GM21360 (cell line): ENCODE measurements around the gene TLCD1.
A peak's percentile ranks its signal among the peaks of the same experiment; 100 is the strongest.

Experiments
- ATAC-seq: cut with Tn5 transposase; IDR thresholded peaks from one replicate; pipeline ENCODE4 v1.9.1; 2021; ENCODE audit warnings: mild to moderate bottlenecking, moderate library complexity; ENCODE audit not compliant: unreplicated experiment

TLCD1 gene

DNA sequence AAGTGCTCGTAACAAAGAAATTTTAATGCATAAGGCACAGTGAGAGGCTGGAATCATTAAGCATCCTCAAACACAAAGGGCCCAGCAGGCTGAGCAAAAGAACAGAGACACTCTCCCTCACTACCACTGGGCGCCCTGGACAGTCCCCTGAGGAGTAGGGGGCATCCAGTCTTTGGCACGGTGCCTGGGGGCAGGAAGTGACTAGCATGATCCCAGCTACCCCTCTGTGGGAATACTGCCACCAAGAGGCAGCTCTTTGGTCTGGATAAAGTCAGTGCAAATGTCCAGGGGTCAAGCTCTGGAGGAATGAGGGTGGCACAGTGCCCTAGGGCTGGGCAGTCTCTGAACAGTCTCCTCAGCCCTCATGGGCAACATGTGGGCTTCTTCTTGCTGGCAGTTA, 11.8 kb downstream of the TLCD1 start:
- no peak for ATAC-seq

DNA sequence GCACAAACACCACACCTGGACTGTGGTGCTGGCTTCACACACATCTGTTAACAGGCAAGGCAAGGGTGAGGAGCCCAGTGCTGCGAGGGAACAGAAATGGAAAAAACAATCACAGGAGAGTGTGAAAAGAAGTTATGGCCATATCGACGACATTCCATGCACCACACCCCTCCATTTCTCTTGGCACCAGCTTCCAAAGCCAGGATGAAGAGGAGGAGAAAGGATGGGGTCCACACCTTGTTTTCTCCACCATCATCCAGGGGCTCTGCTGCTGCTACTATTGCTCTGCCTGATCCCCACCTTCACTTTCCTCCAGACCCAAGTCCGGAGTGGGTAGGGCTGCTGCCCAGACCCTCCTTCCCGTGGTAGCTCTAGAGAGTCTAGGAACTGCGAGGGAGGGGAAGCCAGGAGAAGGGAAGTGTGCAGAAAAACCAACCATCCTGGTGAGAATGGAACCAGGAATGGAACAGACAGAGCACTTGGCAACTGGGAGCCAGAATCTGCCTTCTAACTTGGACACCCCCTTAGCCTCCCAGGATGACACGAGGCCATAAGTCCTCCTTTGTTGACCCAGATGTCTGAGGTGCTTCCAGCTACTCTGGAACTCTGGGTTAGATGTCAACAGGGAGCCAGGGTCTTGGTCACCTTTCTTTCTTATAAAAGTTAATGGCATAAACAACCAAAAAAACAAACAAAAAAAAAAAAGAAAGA, 13.2 kb downstream of the TLCD1 start:
- ATAC-seq, result no peak

DNA sequence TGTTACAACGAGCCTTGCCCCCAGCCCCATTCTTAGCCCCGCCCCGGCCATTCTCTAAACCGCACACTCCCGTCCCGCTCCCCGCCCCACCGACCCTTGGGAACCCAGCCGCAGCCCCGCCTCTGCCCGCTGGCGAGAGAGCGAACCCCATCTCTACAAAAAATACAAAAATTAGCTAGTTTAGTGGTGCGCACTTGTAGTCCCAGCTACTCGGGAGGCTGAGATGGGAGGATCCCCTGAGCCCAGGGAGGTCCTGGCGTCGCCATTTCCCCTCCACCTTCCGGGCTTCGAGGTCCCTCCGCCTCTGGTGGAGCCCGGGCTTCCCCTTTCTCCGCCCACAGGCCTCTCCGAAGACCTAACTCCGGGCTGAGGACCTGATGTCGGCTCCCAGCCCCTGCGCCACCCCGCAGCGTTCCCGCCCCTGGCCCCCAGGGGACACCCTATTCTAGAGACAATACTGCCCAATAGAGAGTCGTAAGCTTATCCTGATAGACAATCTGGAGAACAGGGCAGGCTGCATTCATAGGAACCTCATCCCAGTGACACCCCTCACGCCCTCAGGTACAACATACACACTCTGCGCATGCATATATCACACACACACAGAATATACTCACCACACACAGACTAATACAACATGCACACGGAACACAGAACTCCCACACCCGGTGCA, 13.9 kb downstream of the TLCD1 start:
- no peak for ATAC-seq

DNA sequence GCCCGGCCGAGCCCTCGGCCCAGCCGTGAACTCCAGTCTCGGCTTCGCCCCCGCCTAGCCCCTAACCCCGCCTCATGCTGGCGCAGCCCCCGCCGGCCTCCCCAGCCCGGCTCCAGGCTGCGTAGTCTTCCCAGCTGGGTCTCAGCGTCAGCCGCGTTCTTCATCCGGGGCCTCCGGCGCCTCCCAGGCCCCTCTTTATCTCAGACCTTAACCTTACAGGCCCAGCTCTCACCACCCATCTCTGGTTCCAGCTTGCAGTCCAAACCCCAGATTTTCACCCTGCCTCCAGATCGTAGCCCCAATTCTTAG, 14.4 kb downstream of the TLCD1 start, which contains the start of gene PROCA1:
TSS of gene PROCA1 (minus strand) at position 166 of the 309 bp plus-strand sequence. CDS start 228 bp downstream, outside the sequence.
- ATAC-seq, result no peak

DNA sequence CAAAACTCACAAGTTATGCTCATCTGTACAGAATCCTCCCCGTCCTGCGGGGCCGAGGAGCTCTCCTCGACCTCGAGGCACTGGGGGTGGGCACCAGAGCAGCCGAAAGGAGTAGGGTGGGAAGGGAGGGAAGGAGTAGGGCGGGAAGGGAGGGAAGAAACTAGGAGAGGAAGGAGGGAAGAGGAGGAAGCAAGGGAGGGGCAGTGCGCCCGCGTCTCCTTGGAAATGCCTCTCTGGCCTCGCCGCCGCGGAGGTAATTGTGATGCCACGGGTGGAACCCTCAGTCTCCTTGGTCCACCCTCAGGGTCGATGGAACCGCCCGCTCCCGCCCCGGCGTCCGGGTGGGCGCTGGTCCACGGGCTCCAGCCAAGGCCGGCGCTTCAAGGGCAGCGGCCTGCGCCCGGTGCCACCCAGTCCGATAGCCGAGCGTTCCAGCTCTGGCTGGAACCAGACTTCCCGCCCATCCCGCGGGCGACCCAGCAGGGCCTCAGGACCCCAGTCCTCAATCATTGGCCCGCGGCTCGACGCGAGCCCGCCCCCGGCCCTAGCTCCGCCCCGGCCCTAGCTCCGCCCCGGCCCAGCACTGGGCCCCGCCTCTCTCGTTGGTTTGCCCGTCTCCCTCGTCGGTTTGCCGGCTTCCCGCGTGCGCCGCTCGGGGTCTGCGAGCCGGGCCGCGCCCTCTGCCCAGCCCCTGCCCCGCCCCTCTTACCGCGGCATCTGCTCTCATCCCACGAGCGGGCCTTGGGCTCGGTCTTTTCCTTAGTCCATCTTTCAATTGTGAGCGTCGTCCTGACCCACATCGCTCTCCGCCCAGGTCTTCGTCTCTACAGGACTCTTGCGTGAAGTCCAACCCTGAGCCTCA, 14.9 kb downstream of the TLCD1 start:
- ATAC-seq, result peak; percentile 75

DNA sequence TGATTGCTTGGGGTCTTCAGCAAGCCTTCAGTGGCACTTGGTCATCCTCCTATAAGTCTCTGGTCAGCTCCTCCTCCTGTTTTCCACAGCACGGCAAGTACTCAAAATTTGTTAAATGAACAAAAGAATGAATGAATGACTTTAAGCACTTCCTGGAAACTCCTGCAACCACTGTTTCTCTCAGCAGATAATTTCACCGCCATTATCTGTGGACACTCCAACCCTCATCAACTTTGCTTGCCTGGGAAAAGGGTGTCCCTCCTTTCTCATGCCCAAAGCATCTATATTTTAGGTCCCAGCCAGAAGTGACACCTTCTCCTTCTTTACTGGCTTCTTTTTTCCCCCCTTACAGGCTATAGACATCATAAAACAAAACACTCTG, 18.7 kb downstream of the TLCD1 start:
- no peak for ATAC-seq

DNA sequence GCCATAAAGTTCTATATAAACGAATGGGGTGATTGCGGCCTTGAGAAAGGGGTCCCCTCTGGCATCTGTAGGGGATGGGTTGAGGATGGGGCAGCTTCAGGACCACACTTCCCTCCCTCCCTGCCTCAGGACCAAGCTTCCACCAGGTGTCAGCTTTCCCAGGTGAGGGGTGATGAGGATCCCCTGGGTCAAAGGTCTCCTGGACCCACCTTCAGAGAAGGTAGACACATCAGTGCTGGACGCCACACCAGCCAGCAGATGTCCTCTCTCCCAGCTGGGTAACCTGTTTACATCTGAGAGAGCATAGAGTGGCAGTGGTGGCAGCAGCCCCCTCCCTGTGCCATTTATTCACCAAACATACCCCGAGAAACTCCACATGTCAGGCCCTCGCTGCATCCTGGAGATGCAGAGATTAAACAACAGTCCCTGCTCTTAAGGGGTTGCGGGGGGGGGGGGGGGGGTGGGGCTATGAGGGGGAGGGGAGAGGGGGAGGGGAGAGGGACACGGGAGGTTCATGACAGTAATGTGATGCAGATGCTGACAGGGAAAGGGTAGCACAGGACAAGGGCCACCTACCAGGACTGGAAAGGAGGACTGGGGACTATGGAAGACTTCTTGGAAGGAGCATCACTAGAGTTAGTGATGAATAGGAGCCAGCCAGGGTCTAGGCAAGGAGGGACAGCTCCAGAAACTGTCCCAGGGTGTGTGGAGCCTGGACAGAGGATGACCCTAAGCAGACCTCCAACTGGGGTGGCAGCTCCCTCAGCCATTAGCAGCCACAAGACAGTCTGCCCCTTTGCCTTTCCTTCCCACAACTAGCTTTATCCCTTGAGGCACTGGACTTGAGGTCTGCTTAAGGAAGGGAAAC, 19.3 kb downstream of the TLCD1 start:
- ATAC-seq, result no peak

DNA sequence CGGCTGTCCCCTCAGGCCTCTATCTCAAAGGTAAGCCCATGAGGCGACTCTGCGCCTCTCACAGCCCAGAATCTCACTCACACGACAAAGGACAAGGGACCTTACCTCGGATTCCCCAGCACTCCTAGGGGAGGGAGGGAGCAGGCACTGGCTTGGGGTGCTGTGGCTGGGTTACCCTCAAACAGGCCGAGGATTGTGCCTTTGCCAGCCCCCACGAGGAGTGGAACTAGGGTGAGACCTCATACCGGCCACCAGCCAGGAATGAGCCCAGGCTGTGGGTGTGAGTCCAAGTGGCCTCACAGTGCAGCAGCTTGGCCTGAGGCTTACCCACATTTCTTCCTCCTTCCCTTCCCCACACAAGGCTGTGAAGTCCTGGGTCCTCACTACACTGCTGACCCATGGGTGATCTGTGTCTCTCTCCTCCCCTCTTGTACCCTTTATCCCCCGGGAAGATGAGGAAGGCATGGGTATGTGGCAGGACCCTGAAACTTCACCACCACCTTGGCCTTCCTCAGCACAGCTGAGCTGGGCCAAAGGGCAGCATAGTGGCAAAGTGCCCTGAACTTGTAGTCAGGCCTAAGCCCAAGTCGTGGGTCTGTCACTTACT, 20.2 kb downstream of the TLCD1 start:
- no peak for ATAC-seq

DNA sequence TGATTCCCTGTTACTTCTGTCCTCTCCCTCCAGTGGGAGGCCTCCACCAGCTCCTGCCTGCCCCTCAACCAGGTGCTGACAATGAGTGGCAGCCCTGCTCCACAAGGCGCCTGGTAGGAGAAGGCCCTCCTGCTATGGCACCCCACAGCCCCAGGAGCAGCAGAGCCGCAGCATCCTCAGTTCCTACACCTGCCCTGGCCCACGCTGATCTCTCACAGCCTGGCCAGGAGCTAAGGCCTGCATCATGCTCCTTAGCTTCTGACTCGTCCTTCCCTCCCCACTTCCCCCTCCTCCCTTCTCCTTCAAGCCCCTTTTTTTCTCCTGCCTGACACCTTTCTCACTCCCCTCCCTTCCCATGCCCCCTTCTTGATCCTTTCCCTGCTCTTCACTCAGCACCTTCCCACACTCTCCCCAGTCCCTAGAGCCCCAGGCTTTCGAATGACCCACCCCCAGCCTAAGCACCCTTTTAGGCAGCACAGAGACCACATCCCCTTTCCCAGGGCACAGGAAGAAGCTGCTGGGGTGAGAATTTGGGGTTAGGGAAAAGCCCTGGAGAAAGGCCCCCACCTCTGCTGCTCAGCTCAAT, 20.9 kb downstream of the TLCD1 start:
- ATAC-seq, result no peak

DNA sequence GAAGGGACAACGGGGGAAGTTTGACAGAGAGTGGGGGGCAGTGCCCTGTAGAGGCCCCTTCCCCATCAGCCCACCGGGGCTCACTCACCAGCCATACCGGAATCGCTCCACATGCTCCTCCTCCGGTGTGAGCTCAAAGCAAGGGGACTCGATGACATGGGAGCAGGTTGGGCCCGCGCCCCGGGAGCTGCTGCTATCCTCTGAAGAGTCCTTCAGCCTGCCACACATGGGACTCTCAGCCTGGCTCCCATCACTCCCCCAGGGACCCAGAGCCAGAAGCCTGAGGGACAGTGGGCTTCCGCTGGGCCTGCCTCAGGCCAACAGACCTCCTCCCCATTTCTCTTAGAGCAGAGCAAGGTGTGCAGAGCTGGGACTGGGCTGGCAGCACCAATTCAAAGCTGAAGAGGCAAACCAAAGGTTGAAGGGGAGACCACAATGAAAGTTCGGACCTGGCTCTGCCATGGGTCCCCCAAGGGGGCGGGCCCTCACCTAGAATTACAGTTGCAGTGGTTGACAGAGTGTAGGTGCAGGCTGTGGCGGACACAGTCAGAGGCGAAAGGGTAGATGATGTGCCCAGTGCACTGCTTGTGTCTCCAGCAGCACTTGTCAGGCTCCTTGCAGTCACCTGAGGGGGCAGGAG, 21.7 kb downstream of the TLCD1 start:
- ATAC-seq, result no peak

DNA sequence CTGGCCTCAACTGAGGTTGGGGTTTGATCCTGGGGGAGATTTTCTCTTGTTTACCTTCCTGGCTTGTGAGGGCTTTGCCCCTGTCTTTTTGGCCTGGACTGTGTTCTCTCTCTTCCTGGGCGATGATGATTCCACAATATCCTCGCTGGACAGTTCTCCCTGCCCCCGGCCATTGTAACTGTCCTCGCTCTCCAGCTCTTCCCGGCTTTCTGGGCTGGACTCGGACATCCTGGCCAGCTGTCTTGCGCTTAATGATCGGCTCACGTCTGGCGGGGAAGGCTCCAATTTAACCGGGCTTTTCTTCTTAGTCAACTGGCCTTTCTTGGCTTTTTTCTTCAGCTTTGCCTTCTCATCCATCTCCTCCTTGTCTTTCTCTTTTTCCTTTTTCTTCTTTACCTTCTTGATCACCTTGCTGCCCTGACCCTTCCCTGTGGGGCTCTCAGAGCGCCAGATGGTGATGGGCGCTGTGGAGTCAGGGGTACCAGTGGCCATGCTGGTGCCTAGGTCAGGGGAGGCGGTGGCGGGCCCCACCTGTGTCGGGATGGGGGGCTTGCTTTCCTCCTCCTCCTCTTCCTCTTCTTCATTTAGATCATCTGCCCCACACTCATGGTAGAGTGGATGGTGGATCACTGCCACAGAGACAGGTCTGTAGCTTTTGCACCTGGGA, 22.3 kb downstream of the TLCD1 start:
- no peak for ATAC-seq

DNA sequence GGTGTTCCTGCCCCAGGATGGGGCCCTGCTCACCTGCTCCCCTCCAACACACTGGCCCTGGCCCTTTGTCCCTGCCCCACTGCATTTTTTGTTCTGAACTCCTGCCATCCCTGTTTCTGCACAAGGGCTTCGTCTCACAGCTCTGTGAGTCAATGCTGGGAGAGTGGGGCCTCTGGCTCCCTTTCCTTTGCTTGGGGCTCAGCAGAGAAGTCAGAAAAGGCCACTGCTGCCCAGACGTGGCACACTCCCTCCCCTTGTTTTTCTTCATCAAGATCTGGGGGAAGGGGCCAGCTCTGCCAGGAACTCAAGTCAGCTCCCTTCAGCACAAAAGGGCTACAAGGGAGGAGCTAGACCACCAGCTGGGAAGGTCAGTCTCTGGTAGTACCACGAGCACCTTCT, 23.3 kb downstream of the TLCD1 start:
- no peak for ATAC-seq

DNA sequence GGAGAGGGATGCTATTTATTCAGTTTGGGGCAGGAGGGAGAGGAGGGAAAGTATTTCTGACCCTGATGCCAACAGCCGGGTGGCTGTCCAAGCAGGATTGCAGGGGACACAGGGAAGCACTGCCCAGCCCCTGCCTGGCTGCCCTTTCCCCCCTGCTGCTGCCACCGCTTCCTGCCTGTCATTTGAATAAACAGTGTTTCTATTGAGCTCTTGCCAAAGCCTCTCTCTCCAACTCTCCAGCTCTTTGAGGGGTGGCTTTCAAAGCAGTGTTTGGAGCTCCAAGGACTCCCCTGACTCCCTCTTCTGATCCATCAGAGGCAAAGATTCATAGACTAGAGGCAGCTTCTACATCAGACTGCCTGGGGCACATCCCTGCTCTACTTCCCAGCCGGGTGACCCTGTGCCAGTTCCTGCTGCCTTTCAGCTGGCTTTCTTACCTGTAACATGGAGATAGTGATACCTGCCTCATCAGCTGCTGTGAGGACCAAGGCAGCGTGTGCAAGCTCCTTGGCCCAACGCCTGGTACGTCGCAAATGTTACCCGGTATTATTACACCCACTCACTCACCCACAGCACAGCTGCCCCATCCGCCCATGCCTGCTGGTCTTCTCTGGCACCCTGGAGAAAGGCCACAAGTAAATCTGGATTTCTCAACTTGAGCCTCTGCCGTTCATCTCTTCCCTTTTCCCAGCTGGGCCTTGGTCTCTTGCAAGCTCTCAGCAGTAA, 23.8 kb downstream of the TLCD1 start:
- no peak for ATAC-seq

DNA sequence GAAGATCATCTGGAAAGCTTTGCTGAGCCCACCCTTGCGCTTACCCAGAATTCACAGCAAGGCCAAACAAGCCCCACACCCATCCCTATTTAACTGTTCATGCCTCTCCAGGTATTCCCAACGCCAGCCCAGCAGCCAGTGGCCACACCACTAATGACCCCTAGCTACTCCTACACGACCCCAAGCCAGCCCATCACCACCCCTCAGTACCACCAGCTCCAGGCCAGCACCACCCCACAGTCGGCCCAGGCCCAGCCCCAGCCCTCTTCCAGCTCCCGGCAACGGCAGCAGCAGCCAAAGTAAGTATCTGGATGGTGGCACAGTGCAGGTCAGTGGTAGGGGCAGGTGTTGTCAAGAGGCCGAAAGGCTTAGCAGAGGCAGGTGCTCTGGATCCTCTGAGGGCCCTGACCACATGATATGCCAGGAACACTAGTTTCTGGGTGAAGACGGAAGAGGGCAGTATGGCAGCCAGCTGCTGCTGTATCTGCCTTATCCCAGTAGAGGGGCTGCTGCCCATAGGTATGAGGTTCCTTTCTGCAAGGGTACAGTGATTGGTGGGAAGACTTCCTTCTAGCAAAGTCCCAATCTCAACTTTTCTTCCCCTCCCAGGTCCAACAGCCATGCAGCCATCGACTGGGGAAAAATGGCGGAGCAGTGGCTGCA, 25.1 kb downstream of the TLCD1 start:
- ATAC-seq, result no peak

DNA sequence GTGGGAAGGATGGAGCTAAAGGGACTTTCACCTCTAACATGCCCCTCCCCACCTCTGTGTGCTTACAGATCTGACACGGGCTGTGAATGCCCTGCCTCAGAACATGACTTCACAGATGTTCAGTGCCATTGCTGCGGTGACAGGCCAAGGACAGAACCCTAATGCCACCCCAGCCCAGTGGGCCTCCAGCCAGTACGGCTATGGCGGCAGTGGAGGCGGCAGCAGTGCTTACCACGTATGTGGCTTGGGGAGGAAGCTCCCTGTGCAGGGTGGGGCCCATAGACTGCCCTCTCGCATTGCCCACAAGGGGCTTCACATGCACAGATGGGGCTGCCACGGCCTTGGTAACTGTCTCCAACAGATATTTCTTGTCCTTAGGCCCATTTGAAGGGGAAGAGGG, 25.8 kb downstream of the TLCD1 start:
- no peak for ATAC-seq

DNA sequence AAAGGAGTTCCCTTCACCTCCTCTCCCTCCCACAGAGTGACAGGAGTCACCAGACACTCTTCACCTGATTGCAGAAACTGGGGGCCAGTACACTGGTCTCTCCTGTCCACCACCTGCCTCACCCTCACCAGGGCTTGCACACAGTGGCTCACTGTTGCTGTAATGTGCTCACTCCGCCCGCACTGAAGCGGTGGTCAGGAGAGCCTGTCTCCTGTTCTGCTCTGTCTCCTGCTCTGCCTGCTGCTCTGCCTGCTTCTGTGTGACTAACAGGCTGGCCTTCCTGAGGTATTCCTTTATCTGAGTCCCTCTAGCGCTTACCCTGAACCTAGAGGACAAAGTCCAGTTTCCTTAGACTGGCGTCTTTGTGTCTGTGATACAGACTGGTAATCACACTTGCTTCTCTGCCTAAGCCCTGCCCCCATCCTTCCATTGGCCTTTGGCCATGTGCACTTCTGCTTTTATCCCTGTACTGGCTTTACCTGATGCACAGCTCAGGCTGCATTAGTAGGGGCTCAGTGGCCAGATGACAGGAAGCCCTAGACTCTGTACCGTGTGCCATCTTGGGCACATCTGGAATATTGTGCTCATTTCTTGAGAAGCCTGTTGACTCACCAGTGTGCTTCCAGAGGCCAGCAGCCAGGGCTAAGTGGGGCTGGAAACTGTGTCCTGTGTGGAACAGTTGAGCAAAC, 27.6 kb downstream of the TLCD1 start:
- no peak for ATAC-seq

DNA sequence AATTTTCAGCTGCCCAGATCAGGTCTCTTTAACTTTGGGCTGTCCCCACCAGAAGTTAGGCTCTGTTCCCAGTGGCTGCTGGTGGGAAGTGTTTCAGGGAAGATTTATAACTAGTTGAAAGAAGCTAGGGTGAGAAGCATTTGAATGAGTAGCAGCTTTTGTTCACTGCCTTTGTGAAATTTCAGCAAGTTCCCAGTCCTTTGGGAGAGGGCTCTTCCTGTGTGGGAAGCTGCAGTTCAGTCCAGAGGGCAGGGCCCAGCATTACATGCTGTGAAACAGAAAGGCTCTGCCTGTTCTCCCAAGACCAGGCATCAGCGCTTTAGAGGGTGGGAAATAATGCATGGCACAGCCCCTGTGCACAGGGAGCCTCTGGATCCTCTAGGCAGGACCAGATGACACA, 32.2 kb downstream of the TLCD1 start:
- no peak for ATAC-seq
